HCT116 (cell line): ENCODE data around the gene MCC.

Source experiments
- CTCF ChIP-seq, 3 experiments: fragments of 200-600 bp in 1 of 3; sonication (generic) in 1 of 3; IDR thresholded peaks in 2 of 3; conservative IDR thresholded peaks in 1 of 3; 2 replicates each; pipeline ENCODE4 v1.5.1; 2012 to 2017; ENCODE audit warnings: low read depth in 2 of 3, low read length in 2 of 3, antibody characterized with exemption in 1 of 3, borderline replicate concordance in 1 of 3, control low read depth in 1 of 3, mild to moderate bottlenecking in 1 of 3, mixed read lengths in 1 of 3, mixed run types in 1 of 3, moderate library complexity in 1 of 3; ENCODE audit not compliant: insufficient read depth in 1 of 3
- ELF1 ChIP-seq: IDR thresholded peaks from 2 replicates; pipeline ENCODE4 v1.6.1; 2012; ENCODE audit warnings: low read depth, borderline replicate concordance
- EZH2 ChIP-seq: fragments of 200-600 bp; sonication (generic); IDR thresholded peaks from 2 replicates; pipeline ENCODE4 v1.6.1; 2017; ENCODE audit warnings: antibody characterized with exemption, mixed run types
- EZH2phosphoT487 ChIP-seq: fragments of 200-600 bp; IDR thresholded peaks from 2 replicates; pipeline ENCODE4 v1.6.1; 2018; ENCODE audit warnings: antibody characterized with exemption, borderline replicate concordance
- MAX ChIP-seq: IDR thresholded peaks from 2 replicates; pipeline ENCODE4 v1.6.1; 2012
- POLR2A ChIP-seq: IDR thresholded peaks from 2 replicates; pipeline ENCODE4 v1.7.0; 2011; ENCODE audit warnings: borderline replicate concordance; ENCODE audit not compliant: insufficient read depth, insufficient read length; ENCODE audit errors: extremely low read depth
- POLR2AphosphoS5 ChIP-seq: IDR thresholded peaks from 2 replicates; pipeline ENCODE4 v1.6.1; 2011; ENCODE audit warnings: mild to moderate bottlenecking, low read depth, low read length, moderate library complexity
- SRF ChIP-seq: IDR thresholded peaks from 2 replicates; pipeline ENCODE4 v1.6.1; 2012; ENCODE audit warnings: low read depth
- YY1 ChIP-seq: IDR thresholded peaks from 2 replicates; pipeline ENCODE4 v1.6.1; 2011; ENCODE audit warnings: low read length, low read depth, moderate library complexity, mild to moderate bottlenecking; ENCODE audit not compliant: insufficient replicate concordance; ENCODE audit errors: extremely low read depth
- ZNF274 ChIP-seq: fragments of 200-500 bp; sonication (Bioruptor generic); IDR thresholded peaks from 2 replicates; pipeline ENCODE4 v1.6.1; 2014; ENCODE audit warnings: mild to moderate bottlenecking, low read depth, low read length, inconsistent platforms

GRCh38 chr5:113151641-113152379 lies 336.4 kb downstream of the MCC start:
- TF ChIP-seq EZH2, result no peak
- TF ChIP-seq CTCF (IDR thresholded peaks at IDR 0.05 in 2 of 3, conservative IDR thresholded peaks at IDR 0.05 in 1 of 3; ENCODE audit: borderline replicate concordance in 1 of 3, insufficient read depth in 1 of 3, low read depth in 2 of 3, low read length in 2 of 3), result no peak
- TF ChIP-seq POLR2AphosphoS5, result no peak
- TF ChIP-seq SRF, result no peak
- TF ChIP-seq POLR2A, result no peak
- no peak for TF ChIP-seq ZNF274
- no peak for TF ChIP-seq MAX
- TF ChIP-seq YY1, result no peak
- TF ChIP-seq ELF1, result no peak
- no peak for TF ChIP-seq EZH2phosphoT487
